COLO668 (cell line): Measurements from ENCODE around the gene AAK1.
"Not testable (repeated sequence)": the region's sequence is repeated elsewhere in the genome, so short reads cannot be mapped to it uniquely, and the experiment has no call there.

ENCODE experiments used
- DNase-seq: peaks from one replicate; lab custom pipeline; 2025; ENCODE audit not compliant: unreplicated experiment; lab: John Stamatoyannopoulos, UW

AAK1 gene

DNA sequence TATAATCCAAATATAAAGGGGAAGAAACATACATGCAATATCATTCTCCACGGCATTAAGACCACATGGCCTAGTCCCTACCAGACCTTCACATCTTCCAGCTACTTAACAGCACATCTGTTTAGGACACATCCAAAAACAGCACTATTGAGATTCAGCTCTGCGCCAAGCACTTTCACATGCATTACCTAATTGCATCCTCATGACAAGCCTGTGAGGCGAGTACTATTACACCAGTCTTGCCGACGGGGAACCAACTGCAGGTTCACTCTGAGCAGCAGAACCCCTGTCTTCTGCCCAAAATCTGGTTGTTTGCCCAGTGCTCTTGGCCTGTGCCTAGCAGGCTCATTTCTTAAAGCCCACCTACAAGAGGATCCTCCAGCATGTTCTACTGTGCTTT lies 66.7 kb downstream of the AAK1 start:
- DNase-seq = no peak

DNA sequence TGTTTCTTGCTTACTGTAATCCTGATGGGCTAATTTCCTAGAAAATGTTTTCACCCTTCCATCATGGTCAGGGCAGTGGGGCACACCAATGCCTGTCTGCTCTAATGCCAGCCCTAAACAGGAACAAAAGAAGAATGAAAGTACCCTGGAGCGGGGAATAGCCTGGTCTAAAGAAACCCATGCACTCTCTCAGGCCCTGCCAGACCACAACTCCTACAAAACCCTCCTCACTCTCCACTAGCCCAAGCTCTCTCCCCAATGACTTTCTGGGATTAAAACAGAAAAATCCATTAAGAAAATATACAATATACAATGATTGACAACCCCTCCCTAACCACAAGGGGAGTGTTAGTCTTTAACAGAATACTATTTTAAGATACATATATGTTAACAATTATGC lies 67.6 kb downstream of the AAK1 start:
- DNase-seq = no peak

DNA sequence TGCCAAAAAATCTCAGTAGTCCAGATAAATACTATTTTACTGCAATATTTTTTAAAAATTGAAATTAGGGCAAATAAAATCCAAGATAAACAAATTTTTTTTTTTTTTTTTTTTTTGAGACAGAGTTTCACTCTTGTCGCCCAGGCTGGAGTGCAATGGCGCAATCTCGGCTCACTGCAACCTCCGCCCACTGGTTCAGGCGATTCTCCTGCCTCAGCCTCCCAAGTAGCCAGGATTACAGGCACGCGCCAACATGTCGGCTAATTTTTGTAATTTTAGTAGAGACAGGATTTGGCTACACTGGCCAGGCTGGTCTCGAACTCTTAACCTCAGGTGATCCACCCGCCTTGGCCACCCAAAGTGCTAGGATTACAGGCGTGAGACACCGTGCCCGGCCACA lies 68.2 kb downstream of the AAK1 start:
- not testable (repeated sequence) for DNase-seq

DNA sequence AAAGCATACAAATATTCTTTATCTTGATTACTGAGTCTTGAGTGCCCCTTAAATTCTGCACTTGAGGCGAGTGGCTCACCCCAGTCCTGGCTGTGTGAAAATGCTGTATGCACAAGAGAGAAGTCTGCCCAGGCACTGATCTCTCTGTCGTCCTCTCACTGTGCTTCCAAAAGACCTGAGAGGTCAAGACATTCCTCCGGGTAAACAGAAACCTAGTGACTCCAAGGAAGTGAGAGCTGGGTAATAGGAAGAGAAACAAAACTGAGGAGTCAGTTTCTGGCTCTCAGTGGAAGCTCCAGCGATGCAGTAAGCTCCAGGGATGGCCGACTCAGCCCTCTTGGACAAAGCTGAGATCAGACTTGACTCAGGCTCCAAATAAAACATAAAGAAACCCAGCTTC lies 70.9 kb downstream of the AAK1 start:
- DNase-seq = no peak

DNA sequence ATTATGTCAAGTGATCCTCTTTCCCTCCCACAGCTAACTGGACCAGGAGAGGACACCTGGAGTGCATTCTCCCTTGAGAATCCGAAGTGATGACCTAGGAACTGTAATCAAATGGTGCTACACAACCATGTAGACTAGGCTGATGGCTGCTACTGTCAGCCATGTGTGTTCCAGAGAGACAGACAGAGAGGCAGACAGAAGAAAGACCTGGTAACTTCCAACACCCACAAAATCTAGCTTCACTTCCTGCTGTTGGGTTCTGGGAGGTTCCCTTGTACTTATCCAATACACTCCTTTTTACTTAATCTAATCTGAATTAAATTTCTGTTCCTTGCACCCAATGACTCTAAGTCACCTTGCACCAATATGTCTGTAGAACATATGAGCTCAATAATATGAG lies 72.3 kb downstream of the AAK1 start:
- no peak for DNase-seq

DNA sequence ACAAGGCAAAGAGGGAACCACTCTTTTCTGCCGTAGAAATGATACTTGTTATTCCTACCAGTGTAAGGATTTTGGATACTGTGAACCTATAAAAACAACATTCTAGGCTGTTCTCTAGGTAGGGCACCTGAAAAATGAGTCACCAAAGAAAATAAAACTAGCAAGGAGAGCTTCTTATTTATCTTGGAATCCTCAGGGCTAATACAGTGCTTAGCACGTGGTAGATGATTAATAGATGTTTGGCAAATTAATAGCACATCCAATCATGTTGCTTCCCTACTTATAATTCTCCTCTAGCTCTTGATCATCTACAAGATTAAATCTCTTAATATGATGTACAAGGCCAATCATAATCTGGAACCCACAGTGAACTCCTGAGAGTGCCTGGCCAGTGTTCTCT lies 73.1 kb downstream of the AAK1 start:
- no peak for DNase-seq

DNA sequence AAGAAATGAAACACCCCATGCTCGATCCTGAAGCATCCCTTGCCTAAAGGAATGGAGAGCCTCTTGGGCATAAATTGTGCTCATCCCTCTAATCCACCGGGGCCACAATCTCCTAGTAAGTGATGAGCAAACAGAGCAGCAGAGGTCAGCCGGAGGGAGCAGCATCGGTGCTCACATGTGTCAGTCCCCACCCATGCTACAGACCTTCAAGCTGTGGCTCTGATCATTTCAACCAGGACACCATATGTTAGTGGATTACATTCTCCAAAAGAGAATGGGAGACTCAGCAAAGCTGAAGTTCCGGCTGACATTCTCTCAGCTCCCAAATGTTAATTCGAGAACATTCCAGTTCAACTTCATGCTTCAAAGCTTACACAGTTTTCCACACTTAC lies 75.6 kb downstream of the AAK1 start:
- DNase-seq = no peak

DNA sequence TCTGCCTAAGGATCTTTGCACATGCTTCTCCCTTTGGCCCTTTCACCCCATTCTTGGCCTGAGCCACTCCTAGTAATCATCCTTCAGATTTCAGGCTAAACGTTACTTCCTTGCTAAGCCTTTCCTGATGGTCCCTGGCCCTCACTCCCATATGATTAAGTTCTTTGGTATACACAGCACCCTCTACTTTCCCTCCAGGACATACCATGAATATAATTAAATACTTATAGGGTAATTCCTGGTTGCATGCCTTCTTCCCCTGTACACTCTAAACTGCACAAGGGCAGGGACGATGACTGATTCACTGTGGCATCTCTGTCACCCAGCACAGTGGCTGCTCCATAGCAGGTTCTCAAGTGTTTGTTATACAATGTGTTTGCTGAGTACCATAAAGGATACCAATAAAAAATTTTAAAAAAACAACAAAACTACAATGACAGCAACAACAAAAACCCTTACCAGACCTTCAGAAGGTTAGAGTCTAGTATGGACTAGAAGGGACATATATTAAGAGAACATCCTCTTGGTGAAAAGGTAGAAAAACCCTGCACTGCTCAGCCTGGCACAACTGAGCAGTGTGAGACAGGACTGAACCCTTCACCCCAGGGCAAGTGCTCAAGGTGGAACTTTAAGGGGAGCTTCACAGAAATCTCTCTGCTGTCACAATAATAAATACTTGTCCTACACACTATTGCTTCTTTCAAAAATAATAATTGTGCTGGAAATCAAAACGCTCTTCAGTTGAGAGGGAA lies 76.2 kb downstream of the AAK1 start:
- DNase-seq = no peak

DNA sequence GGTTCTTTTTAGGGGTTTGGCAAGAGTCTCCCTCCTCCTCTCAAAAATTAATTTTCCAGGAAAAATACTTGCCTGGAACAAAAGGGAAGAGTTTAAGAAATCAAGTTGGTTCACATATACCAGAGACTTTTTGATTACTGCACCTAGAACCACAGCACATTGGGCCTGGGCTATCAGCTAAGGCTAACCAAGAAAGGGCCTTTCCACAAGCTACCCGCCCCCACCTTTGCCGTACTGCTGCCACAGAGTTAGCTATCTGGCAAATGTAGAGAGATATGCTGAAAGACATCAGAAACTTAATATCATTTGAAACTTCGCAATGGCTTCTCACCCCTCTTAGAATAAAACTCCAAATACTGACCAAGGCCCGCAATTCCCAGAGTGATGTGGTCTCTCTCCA lies 76.9 kb downstream of the AAK1 start:
- DNase-seq = no peak

DNA sequence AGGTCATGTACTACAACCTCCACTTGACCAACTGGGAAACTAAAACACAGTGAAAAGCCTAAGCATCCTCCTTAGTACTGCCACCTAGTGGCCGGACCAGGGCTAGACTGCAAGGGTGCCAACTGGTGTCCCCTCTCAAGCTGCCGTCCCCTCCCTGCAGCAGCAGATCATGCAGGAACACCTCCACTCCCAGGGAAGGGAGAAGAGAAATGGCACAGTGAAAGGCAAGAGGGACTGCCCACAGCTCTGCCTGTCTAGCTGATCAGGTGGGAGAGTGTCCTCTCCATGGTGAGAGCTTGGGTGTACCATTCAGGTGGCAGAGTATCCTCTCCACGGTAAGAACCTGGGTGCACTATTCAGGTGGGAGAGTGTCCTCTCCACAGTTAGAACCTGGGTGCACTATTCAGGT lies 78.1 kb downstream of the AAK1 start:
- DNase-seq = peak; percentile 62

DNA sequence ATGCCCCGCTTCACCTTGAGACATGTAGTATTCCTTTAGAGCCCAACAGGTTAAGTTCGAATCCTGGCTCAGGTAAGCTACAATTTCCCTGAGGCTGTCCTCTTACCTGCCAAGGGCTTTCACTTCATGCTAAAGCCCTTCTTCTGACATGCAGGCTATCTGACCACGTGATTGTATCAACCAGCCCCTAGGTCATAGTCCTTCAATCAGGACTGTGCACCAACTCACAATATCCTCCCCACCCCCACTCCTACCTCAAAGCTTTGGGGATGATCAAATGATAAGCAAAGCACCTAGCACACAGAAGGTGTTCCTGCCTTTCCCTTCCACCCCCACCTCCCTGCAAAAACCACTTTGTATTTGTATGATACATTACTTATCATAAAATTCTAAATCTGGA lies 78.9 kb downstream of the AAK1 start:
- DNase-seq = no peak

DNA sequence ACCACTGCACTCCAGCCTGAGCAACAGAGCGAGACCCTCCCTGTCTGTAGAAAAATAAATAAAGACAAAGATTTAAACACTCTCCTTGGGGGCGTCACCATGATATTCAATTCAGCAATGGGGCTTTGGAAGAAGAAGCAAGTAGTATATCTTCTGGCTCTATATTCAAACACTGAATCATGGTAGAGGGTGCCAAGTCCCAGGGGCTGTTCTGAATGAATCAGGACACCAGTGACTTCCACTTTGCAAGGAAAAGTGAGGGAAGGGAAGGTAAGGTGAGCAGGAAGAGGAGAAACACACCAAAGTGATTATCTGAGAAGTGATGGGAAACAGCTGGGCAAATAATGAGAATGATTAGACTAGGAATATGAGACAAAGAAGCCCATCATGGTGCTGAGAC lies 80.5 kb downstream of the AAK1 start:
- no peak for DNase-seq

DNA sequence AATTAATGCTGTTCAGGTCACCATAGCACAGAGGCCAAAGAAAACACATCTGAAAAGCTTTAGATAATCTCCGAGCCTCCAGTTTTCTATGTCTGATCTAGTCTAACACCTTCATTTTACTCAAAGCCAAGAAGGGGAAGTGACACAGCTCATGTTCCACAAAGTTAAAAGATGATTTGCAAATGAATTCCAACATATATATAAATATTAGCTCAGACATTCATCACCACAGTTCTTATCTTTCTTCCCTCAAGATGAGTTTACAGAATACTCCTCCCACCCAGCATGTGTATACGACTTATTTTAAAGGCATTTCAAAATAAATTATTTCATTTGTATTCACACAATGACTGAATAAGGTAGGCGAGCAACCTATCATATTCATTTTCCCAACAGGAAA lies 82.4 kb downstream of the AAK1 start:
- no peak for DNase-seq

DNA sequence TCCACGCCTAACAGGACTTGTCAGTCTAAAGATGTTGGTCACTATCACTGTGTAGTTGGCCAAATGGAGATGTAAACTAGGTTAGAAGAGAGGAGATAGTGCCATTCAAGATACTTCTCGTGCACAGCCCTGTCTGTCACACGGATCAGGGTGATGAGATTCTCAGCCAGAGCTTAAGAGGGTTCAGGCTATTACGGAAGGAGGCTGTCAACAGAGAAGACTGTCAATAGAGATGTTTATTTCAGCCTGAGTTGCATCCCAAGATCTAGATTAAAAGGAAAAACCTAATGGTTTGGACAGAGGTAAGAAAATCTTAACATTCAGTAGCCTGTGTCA lies 83.4 kb downstream of the AAK1 start:
- no peak for DNase-seq

DNA sequence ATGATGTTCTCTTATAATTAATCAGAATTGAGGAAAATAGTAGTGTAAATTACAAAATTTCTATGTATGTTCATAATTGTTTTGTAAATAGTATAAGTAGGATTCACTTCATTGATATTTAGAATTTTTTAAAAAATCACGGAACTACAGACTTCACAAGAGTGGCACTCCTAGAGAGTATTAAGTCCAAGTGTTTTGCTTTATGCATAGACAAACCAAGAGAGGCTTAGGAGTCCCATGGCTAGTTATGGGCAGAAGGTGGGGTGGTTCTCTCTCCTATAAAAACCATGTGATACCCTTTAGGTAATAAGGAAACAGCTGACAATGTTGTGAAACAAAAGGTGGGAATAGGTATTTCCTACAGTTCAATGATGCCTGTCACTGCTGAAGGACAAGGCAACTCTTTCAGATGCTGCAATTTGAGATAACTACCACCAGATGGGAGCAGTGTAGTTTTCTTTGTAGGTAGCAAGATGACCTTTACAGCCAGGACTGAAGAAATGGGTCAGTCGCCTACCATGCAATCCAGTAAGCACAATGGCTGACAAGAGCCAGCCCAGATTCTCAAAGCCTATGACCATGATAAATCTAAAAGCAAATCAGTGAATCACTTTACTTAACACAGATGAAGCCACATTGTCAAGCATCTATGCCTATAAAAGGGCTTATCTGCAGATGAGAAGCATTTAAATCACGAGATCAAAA lies 83.9 kb downstream of the AAK1 start:
- no peak for DNase-seq

DNA sequence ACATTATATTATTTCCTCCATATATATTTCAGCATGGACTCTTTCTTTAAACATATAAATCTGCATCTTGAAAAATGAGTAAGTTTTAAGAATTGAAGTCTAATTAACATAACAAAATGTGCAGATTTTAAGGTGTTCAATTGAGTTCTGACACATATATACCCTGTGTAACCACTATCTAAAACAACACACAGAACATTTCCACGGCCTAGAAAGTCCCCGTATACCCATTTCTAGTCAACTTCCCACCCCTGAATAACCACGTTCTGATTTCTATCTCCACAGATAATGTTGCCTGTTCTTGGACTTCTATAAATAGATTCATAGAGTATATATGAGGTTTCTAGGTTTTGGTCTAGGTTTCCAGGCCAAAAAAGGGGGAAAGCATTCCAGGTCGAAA lies 87.5 kb downstream of the AAK1 start:
- no peak for DNase-seq

DNA sequence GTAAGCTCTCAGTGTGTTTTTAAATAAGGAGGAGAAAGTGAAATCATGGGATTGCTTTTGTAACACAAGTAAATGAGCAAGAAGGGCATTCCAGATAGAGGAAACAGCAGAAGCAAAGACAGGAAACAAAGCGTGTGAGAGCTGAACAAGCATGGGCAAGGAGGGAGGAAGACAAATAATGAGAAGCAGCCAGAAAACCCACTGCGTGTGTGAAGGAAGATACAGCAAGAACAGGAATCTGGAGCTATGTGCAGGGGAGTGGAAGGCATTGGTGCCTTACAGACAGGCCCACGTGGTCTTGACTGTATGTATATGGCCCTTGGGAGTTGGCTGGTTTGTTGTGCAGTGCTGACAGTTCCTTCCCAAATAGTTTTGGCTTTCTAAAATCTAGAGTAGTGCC lies 88.6 kb downstream of the AAK1 start:
- DNase-seq = no peak

DNA sequence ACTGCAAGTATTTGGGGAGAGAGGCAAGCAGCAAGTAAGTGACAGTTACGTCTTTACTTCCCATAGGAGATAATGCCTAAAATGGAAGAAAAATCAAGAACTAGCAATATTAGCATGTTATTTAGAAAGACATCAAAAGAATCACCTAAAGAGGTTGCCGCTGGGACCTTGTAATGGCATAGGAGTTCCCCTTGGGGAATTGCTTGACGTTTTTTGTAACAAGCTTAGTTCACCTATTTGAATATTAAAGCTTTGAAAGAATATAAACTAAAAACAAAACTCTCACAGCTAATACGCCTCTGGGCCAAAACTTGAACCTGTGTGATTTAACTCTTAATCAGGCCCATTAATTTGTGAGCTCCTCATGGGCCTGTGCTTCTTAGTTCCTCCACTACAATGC lies 89.0 kb downstream of the AAK1 start:
- no peak for DNase-seq

DNA sequence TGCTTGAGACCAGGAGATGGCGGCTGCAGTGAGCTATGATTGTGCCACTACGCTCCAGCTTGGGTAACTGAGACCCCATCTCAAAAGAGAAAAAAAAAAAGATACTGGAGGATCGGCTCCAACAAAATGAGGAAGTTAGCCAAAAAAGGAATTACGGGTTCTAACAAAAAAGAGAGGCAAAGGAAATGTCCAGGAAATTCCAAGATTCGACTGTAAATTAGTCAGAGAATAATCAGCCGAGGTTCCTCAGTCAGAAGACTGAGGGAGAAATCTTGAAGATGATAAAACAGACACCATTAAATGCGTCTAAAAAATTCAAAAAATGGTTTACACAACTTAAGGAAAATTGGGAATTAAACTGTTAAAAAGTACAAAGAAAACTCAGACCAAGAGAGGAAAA lies 89.5 kb downstream of the AAK1 start:
- DNase-seq = no peak

DNA sequence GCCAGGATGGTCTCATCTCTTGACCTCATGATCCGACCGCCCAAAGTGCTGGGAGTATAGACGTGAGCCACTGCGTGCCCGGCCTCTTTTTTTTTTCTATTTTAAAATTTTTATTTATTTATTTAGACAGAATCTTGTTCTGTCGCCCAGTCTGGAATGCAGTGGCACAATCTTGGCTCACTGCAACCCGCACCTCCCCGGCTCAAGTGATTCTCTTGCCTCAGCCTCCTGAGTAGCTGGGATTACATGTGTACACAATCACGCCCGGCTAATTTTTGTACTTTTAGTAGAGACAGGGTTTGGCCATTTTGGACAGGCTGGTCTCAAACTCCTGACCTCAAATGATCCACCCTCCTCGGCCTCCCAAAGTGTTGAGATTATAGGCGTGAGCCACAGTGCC lies 93.0 kb downstream of the AAK1 start:
- DNase-seq = not testable (repeated sequence)

DNA sequence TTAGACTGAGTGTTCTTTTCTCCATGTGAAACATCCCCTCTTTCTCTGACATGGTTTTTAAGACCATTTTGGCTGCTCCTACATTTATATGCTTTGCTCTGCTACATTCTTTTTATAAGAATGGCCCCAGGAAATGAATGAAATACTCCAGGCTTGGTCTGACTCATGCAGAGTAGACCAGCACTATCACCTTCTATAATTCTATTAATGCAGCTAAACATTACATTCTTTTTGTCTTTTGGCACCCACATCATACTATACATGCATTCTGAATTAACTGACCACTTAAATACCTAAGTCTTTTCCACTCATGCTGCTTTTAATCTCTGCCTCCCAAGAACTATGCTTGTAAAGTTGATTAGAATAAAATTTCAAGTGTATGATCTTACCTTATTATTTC lies 94.1 kb downstream of the AAK1 start:
- no peak for DNase-seq

DNA sequence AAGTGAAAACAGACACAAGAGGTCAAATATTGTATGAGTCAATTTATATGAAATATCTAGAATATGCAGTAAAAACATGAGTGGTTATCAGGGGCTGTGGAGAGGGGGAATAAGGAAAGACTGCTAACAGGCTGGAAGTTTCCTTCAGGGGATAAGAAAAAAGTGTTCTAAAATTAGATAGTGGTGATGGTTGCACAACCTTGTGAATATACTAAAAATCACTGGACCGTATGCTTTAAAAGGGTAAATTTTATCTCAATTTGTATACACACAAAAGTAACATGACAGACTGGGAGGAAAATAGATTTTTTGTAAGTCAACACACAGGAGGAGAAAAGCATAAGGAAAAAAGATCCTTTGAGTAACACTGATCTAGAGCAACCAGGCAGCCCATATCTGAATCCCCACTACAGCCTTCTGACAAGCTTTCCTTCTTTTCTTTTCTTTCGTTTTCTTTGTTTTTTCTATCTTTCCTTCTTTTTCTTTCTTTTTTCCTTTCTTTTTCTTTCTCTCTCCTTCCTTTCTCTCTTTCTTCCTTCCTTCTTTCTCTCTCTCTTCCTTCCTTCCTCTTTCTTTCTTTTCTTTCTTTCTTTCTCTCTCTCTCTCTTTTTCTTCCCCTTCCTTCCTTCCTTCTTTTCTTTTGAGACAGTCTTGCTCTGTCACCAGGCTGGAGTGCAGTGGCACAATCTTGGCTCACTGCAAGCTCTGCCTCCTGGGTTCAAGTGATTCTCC lies 95.4 kb downstream of the AAK1 start:
- no peak for DNase-seq
